GM18951 (cell line): ENCODE results near the gene PHF12.

ENCODE experiments used
- POLR2A ChIP-seq: IDR thresholded peaks from 4 replicates; pipeline ENCODE4 v1.6.1; 2011; ENCODE audit warnings: mild to moderate bottlenecking; ENCODE audit not compliant: insufficient read length, insufficient read depth; ENCODE audit errors: extremely low read depth
- in situ Hi-C: fragments of 300-500 bp; cut with MboI; formaldehyde crosslinking; loops from one replicate; pipeline ENCODE4 v1.12.0; 2022; ENCODE audit warnings: low sequenced_read_pairs, mixed read lengths, inconsistent platforms; ENCODE audit not compliant: unreplicated experiment

PHF12 gene

DNA sequence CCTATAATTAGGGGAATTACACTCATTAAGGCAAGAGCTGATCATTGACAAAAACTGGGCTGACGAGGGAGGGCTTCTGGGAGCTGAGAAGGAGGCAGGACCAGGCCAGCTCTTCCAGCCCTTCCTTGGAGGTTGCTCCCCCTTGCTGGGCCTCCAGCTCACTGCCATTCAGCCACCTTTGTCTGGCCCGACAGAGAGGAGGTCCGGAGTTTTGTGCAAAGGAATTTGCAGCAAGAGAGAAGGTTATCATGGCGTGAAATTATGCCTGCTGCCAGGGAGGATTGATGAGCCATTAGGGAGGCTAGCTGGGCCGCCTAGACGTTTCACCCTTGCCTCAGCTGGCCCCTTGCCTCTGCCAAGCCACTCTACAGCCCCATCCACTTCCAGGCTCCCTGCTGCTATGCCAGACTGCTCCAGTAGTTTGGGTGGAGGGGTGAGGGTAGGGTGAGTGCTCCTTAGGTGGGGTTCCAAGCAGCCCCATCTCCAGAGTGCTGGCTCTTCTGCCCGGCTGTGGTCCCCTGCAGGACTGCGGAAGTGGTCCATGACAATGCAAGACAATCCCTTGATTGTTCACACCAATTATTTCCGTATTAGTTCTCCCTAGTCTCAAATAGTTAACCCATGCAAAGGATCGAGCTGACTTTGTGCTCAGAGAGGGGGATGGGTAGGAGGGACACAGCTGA is 17.1 kb upstream of the PHF12 start:
- in situ Hi-C loops = loop anchor here (10.0 kb wide), 1 partner anchor 156 kb away; no protein-coding TSS in a partner anchor
- TF ChIP-seq POLR2A = no peak

DNA sequence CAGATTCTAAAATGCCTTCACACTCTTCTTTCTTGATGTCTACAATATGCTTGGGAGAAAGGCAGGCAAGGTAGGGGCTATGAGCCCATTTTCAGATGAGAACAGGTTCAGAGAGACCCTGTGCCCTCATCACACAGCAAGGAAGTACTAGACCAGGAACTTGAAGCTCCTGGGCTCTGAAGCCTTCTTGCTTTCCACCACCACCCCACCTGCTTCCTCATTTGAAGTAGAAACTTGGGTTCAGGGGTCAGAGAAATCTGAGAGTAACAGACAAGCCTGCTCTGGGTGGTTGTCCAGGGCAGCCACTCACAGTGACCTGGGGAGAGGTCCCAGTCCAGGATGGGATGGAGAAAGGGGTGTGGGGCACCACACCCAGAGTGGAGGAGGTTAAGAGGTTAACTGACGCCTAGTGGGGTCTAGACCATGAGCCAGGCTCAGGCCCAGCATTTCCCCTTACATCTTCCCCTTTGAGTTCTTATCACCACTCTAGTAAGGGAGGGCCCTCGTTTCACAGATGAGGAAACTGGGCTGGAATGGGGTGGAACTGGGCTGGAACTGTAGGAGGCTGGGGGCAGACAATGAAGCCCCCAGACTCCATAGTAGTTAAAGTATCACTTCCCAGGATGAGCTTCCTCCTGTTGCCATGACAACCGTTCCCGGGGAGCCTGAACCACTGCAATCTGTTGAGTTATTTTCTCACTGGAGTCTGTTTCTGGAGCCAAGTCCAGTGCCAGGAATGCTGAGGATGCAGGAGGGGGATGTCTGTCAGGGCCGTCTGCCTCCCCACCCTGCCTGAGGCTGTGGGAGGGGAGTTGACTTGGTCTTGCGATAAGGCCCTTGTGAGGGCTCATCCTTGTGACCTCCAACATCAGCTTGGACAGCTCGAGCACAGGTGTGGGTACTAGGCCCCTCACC is 16.2 kb upstream of the PHF12 start:
- TF ChIP-seq POLR2A = no peak
- in situ Hi-C loops = loop anchor here (10.0 kb wide), 1 partner anchor 157 kb away; no protein-coding TSS in a partner anchor

DNA sequence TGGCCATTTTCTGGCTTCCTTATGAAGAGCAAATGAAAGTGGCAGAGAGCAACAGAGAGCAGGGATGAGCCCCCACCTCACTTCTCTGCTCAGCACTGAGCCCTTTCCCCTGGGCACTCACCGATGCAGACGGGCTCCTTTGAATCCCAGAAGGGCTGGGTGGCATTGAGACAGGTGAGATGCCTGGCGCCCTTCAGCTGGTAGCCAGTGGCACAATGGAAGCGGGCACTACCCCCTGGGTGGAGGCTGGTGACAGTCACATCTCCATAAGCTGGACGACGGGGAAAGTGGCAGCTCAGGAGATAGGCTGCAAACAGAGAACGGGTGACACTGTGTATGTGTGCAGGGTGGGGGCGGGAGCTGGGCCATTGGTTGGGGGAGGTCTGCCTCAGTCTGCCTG is 12.5 kb upstream of the PHF12 start:
- TF ChIP-seq POLR2A = no peak
- in situ Hi-C loops = loop anchor here (10.0 kb wide), 1 partner anchor 161 kb away; no protein-coding TSS in a partner anchor

DNA sequence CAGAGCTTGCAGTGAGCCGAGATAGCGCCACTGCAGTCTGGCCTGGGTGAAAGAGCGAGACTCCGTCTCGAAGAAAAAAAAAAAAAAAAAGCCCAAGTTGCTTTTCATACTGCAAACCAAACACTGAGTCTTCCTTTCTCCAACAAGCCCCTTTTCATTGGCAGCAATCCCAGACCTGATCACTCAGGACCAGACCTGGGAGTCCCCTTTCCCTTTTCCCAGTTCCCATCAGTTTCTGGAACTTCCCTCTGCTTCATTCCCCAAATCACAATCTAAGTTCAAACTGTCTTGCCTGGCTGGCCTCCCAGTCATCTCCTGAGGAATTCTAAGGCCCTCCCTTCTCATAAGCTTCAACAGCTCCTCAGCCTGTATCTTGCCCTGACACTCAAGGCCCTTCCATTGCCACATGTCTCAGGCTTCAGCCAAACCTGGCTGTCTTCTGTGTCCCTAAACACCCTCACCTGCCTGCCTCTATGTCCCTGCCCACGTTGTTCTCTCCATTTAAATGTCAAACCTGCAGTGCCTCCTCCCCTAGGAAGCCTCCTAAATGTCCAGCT is 11.8 kb upstream of the PHF12 start:
- TF ChIP-seq POLR2A = no peak
- in situ Hi-C loops = loop anchor here (10.0 kb wide), 1 partner anchor 162 kb away; no protein-coding TSS in a partner anchor

DNA sequence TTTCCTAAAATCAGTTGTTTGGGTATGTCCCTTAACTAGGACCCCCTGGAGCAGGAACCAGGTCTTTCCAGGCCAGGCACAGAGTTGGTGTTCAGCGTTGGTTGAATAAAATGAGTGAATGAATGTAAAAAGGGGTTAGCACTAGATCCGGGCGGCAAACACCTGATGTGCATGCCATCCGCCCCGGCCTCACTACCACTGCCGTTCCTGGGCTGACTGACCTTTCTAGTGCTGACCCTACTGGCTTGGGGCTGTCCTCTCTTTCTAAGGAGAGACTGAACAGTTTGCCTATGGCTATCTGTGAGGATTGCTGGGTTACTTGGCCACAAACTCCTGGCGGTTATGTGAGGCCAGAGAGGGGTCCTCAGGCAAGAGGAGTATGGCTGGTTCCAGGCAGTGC is 10.1 kb upstream of the PHF12 start:
- TF ChIP-seq POLR2A = no peak
- in situ Hi-C loops = loop anchor here (10.0 kb wide), 1 partner anchor 163 kb away; no protein-coding TSS in a partner anchor

DNA sequence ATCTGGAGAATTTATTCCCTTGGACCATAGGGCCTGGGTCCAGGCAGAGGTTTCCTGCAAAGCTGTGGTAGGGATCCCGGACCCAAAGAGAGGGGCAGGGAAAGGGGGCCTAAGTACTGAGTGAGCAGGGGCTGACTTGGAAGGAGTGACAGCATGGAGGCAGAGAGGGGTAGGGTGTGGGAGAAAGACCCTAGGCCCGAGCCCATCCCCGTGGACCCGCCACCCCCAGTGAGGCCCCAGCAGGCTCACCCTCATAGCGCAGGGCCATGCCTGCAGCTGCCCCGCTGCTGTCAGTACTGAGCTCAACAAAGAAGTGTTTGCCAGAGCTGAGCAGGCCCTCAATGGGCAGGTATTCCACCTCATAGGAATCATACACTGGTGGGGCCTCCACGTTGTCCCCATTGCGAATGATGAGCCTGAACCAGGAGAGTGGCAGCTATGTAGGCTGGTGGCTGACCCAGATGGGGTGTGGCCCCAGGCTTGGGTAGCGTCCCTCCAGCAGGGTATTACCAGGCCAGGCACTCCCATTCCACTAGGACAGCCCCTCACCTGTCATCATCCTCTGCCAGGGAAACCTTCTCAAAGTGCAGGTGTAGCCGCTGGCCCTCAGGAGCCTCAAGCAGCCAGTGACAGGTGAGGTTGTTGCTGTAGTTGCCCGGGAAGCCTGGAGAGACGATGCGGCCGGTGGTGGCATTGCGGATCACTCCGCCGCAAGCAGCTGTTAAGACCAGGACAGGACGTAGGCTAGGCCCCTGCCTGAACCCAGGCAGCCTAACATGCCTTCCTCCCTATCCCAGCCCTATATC is 9.1 kb upstream of the PHF12 start:
- TF ChIP-seq POLR2A = no peak
- in situ Hi-C loops = loop anchor here (10.0 kb wide), 1 partner anchor 164 kb away; no protein-coding TSS in a partner anchor

DNA sequence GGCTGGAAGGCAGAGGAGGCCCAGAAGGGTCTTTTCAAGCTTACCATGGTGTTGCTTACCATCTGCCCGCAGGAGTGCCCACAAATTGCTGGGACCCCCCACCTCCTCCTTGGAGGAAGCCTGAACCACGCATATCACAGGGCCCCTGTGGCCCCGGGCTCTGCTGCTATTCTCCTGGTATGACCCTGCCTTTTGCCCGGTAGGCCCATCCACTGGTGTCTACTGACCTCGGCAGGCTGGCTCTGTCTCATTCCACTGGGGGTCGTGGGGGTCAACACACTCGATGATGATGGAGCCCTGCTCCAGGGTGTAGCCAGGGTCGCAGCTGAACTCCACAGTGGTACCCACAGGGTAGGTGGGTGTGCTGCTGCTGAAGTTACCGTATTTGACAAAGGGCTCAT is 8.2 kb upstream of the PHF12 start:
- in situ Hi-C loops = no loop called here
- TF ChIP-seq POLR2A = no peak

DNA sequence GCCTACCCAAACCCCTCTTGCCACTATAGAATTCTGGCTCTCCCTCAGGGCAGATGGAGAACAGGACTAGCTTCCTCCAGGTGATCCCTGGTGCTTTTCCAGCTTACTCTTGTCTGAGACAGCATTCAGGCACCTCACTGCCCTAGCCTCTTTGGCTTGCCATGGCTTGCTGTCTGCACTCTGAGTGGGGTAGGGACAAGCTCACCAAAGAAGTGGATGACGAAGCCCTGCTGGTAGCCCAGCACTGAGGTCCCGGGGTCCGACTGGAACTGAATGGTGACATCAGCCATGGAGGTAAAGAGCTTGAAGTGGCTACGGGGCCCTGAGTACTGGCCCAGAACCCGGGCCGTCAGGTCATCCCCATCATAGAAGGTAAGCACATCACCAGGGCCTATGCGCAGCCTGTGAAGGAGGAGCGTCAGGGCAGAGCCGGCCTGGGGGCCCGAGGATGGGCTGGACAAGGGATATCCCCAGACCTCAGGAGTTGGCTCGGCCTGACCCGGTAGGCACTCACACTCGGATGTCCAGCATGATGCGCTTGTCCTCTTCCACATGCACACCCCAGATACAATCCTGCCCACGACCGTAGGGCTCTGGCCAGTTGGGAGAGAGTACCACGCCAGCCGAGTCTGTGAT is 7.6 kb upstream of the PHF12 start:
- in situ Hi-C loops = no loop called here
- no peak for TF ChIP-seq POLR2A

DNA sequence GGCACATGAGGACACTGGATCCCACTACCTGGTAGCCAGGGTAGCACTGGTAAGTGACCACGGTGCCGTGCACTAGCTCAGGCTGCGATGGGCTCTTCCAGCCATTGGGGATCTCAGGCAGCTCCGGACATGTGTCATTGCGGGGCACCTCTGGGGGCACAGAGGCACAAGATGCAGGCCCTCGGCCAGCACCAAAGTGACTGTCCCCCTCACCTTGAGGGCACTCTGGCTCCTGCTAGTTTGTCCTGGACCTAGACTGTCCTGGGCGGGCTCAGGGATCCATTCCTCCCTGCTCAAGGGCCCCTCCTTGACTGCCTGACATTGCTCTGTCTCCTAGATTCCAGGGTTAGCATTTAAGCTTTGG is 6.7 kb upstream of the PHF12 start:
- no peak for TF ChIP-seq POLR2A
- in situ Hi-C loops = no loop called here

DNA sequence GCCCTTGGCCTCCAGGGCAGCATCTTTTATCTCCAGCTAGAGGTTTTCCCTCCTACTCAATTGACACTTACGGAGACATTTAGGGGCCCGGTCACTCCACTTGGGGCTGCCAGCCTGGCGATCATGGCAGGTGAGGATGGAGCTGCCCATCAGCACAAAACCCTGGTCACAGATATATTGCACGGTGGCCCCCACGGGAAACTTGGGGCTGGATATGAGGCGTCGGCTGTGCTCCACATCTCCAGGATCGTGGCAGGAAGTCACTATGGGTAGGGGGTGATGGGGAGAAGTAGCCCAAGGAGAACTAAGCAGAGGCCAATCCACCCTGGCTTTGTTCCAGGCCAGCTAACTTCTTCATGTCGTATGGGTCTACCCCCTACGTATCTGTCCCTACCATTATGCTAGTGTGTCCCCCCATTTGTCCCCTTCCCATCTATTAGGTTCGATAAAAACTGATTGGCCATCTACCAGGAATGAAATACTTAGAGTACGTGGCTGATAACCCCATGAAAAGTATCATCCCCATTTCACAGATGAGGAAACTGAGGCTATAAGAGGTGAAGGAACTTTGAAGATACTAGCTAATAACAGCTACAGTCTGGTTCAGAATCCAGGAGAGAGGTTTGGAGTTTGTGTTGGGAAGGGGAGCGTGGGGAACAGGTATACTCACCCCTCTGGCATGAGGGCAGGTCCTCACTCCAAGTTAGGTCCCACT is 6.1 kb upstream of the PHF12 start:
- in situ Hi-C loops = no loop called here
- no peak for TF ChIP-seq POLR2A

DNA sequence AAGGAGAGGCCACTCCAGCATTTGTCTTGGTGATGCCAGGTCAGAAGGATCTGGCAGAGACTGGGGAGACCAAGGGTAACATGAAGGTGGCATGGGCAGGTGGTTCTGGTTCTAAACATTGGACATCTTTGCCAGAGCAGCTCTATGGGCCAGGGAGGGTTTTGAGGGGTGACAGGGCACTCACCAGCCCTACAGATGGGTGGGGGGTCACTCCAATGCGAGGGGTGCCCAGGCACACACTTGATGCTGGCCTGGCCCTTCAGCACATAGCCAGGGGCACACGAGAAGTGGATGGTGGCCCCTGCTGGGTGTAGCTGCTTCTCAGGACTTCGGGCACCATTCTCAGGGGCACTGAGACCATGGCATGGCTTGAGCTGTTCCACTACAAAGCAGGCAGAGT is 5.5 kb upstream of the PHF12 start:
- in situ Hi-C loops = no loop called here
- no peak for TF ChIP-seq POLR2A

DNA sequence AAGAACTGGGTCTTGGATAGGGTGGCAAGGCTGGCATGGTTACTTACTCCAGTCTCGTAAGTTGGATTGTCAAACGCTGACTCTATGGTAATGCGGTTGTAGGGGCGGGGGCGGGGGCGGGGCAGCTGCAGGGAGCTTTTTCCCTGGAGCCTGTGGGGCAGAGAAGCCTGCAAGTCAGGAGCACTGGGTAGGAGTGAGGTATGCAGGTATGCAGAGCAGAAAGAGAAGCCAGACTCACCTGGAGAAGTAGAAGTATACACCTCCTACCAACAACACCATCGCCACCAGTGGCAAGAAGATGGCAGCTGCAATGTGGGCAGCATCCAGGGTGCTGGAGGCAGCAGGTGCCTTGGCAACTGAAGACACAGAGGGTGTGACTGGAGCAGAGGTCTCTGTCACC is 4.8 kb upstream of the PHF12 start:
- TF ChIP-seq POLR2A = no peak
- in situ Hi-C loops = no loop called here
